DND-41 (cell line): ENCODE measurements around the gene AGO3.

Source experiments
- EZH2 ChIP-seq: IDR thresholded peaks from 3 replicates; pipeline ENCODE4 v1.6.1; 2012; ENCODE audit warnings: borderline replicate concordance, low read depth, mild to moderate bottlenecking, moderate library complexity, low read length, inconsistent platforms; ENCODE audit not compliant: severe bottlenecking
- TF ChIP-seq, protein P1 (sequence below): IDR thresholded peaks from 2 replicates; pipeline ENCODE4 v1.5.1; 2012; ENCODE audit warnings: borderline replicate concordance, low read length, moderate library complexity, mild to moderate bottlenecking; ENCODE audit not compliant: poor library complexity, severe bottlenecking; ENCODE audit errors: extremely low read depth

DNA sequence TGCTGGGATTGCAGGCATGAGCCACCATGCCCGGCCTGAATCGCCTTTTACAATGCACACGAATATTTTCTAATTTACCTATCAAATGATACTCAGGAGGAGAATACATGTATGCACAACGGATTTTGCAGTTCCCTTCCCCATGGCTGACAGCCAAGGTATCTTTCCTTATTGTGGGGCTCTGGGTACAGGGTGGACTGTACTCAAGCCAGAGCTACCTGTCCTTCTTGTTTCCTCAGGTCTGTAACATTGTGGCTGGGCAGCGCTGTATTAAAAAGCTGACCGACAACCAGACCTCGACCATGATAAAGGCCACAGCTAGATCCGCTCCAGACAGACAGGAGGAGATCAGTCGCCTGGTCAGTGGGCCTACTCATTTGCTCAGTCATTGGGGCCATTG is 29.7 kb upstream of the AGO3 start:
- TF ChIP-seq, protein P1, sequence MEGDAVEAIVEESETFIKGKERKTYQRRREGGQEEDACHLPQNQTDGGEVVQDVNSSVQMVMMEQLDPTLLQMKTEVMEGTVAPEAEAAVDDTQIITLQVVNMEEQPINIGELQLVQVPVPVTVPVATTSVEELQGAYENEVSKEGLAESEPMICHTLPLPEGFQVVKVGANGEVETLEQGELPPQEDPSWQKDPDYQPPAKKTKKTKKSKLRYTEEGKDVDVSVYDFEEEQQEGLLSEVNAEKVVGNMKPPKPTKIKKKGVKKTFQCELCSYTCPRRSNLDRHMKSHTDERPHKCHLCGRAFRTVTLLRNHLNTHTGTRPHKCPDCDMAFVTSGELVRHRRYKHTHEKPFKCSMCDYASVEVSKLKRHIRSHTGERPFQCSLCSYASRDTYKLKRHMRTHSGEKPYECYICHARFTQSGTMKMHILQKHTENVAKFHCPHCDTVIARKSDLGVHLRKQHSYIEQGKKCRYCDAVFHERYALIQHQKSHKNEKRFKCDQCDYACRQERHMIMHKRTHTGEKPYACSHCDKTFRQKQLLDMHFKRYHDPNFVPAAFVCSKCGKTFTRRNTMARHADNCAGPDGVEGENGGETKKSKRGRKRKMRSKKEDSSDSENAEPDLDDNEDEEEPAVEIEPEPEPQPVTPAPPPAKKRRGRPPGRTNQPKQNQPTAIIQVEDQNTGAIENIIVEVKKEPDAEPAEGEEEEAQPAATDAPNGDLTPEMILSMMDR, result no peak
- TF ChIP-seq EZH2, result no peak
